GM18870 (cell line): ENCODE results near the gene MALRD1.
A peak's percentile ranks its signal among the peaks of the same experiment; 100 is the strongest.
"Not testable (repeated sequence)": the region's sequence is repeated elsewhere in the genome, so short reads cannot be mapped to it uniquely, and the experiment has no call there.

Source experiments
- ATAC-seq: cut with Tn5 transposase; IDR thresholded peaks from one replicate; pipeline ENCODE4 v1.9.1; 2021; ENCODE audit warnings: moderate library complexity; ENCODE audit not compliant: unreplicated experiment

The MALRD1 gene

DNA sequence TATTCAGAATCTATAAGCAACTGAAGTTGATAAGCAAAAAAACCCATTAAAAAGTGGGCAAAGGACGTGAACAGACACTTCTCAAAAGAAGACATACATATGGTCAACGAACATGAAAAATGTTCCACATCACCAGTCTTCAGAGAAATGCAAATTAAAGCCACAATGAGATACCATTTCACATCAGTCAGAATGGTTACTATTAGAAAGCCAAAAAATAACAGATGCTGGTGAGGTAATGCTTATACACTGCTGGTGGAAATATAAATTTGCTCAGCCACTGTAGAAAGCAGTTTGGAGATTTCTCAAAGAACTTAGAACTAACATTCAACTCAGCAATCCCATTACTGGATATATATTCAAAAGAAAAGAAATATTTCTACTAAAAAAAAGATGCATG lies 434.8 kb downstream of the MALRD1 start:
- no peak for ATAC-seq

DNA sequence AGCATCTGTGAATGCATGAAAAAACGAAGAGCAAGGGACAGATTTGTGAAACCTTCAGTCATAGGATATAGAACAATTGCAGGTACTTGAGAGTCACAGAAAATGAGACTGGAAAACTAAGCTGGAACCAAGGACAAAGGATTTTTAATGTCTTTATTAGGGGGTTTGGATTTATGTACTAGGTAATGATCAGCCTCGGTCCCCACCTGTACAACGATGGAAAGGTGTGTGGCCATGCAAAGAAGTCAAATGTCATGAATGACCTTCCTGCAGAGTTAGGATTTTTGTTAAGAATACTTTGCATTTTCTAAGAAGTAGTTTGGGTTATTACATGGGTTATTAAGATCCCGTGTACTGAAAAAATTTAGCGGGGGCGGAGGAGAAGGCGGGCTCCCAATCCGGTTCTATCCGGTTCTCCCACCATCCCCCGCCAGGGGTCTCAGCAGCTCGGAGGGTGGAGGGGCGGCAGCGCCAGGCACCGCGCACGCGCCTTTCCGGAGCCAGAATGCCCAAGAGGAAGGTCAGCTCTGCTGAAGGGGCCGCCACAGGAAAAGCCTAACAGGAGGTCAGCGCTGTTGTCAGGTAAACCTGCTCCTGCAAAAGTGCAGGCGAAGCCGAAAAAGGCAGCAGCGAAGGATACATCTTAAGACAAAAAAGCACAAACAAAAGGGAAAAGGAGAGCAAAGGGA lies 440.1 kb downstream of the MALRD1 start:
- no peak for ATAC-seq

DNA sequence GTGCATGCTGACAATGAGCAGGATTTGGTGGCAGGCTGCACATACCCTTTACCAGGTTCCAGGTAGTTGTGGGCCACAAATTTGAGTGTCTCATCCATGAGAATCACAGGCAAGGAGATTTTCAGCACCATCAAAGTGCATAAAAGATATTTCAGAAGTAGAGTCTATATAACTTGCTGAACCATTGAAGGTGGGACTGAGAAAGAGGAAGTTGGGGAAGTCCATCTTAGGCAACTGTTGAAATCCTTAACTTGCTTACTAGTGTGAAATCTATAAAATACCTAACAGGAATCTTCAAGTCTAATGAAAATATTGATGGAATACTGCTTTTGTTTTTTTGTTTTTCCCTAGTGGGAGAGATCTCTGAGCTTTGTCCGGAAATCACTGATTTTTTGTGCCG lies 442.6 kb downstream of the MALRD1 start:
- no peak for ATAC-seq

DNA sequence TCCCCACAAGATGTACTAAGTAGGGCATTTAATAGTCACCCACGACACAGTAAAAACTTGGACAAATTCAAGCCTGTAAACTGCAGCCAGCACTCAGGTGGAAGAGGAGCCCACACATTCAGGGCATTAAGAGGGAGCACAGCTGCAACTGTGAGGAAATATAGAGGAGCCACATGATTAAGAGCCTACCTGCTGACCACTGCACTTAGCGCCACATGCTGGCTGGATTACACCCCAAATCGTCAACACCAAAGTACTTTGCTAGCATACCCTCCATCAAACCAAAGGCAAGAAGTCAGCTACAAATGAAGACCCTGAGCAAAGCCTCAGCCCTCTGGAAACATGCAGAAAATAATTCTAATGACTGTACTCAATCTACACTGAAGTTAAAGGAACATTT lies 445.3 kb downstream of the MALRD1 start:
- ATAC-seq: no peak

DNA sequence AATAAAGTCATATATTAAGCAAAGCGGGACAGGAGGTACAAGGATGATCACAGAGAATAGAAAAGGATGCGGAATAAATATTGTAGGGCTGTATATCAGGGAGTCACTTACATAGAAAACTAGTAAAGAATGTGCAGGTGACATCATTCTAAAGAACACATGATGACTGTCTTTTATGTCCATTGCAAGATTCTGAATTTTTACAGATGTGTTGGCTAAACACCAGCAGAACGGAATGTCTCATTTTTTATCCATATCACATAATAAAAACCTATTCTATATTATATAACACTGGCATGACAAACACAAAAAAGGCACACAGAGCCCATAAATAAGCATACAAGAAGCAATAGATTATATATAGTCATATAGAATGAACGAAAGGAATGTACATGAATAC lies 448.4 kb downstream of the MALRD1 start:
- ATAC-seq: no peak

DNA sequence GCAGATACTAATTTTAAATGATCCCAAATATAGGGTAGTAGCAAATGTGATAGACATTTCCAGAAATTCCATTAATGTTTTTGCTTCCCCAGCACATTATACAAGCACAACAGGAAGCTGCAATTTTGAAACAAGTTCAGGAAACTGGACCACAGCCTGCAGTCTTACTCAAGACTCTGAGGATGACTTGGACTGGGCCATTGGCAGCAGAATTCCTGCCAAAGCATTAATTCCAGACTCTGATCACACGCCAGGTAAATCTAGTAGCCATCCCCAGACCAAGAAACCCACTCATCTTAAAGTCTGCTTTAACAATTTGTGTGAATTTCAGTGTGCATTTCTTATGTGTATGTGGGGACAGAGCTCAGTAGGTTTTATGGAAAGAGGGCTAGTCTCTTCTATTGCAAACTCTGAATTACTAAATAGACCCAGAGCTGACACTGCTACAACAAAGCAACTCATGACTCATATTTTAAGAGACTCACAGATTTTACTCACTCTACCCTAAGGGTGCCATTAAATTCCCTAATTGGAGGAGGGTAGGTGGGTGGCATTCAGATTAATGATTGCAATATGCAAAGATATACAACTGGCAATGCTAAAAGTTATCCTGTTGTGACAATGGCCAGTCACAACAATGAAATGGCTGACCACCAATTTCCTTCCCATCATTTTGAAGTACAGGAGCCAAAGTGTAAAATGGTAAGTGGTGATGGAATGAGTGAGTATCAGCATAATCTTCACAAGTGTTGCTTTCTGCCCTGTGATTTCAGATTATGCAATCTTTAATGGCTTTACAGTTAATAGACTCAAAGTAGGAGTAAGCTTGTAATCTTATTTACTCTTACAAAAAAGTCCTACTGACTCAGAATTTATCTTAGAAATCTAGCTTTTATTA lies 450.0 kb downstream of the MALRD1 start:
- no peak for ATAC-seq

DNA sequence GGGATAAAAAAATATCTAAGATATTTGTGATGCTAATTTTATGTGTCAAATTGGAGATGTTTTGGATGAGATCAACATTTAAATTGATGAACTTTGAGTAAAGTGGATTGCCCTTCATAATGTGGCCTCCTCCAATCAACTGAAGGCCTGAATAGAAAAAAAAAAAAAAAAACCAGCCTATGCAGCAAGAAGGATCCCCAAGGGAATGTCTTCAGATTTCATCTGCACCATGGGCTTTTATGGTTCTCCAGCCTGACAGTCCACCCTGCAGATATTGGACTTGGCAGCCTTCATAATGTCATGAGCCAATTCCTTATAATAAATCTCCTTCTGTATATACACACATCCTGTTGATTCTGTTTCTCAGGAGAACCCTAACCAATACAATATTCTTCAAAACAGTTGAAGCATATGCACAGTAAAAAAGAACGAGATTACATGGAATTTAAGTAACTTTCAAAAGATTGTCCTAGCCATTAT lies 450.7 kb downstream of the MALRD1 start:
- ATAC-seq: no peak

DNA sequence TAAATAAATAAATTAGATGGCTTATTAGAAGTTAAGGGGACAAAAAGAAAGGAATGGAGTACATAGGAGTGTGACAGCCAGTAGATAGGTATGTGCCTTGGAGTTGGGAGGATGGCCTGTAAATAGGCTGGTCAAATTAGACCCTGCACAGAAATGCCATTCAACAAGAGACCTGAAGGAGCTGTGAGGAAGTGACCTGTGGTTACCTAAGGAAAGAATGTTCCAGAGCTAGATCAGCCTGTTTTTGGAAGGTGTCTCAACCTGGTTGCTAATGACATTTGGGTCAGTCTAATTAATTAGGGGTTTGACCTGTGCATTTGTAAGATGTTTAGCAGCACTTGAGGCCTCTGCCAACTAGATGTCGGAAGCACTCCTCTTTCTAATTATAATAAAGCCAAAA lies 452.4 kb downstream of the MALRD1 start:
- no peak for ATAC-seq

DNA sequence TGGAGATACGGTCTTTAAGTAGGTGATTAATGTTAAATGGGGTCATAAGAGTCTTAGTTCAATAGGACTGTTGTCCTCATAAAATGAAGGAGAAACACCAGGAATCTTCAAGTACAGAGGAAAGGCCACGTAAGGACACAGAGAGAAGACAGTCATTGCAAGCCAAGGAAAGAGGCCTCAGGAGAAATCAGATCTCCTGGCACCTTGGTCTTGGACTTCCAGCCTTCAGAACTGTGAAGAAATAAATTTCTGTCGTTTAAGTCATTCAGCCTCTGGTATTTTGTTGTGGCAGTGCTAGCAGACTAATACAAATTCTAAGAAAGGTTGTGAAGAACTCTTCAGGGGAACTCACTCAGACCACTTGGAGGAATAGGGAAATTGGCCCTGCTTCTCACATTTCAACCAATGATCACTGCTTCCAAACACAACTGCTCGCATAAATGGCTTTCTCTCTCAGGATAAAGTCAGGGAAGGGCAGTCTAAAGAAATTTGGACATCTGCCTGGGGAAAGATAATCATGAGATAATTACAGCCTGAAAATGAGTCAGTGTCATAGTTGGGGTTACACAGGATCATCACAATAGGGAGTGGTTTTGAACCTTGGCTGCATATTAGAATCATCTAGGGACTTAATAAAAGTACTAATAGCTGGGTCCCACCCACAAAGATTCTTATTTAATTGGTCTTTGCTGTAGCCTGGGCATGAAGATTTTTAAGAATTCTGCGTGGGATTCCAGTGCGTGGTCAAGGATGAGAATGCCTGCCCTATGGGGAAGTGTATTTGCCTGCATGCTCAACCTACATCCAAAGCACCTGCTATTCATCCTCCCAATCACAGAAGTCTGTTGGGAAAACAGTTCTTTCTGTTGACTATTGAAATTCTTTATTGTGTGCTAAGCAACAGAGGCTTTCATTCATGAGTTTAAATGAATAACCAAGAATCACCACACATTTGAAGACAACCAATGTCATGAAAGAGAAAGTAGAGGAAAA lies 457.0 kb downstream of the MALRD1 start:
- no peak for ATAC-seq

DNA sequence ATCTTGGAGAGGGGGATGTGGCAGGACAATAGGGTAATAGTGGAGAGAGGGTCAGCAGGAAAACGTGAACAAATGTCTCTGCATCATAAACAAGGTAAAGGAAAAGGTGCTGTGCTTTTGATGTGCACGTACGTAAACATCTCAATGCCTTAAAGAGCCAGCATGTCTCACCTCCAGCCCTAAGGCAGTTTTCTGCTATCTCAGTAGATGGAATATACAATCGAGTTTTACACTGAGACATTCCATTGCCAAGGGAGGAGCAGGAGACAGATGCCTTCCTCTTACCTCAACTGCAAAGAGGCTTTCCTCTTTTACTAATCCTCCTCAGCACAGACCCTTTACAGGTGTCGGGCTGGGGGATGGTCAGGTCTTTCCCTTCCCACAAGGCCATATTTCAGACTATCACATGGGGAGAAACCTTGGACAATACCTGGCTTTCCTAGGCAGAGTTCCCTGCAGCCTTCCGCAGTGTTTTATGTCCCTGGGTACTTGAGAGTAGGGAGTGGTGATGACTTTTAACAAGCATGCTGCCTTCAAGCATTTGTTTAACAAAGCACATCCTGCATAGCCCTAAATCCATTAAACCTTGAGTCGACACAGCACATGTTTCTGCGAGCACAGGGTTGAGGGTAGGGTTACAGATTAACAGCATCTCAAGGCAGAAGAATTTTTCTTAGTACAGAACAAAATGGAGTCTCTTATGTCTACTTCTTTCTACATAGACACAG lies 461.6 kb downstream of the MALRD1 start:
- ATAC-seq: not testable (repeated sequence)

DNA sequence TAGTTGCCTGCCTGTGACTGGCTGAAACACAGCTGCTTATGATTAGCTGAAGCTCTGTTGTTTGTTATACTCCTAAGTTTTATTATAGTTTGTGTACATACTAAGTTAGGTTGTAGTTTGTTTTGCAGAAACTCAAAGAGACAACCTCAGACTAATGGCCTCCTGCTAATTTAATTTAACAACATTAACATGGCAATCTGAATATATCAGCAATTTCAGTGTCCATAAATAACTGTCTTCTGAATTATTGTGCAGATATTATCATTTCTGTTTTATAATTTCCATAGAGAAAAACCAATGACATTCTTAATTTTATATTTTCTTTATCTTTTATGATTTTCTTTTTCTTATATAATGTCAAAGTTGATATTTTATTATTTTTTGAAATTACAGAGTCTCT lies 469.5 kb downstream of the MALRD1 start:
- no peak for ATAC-seq

DNA sequence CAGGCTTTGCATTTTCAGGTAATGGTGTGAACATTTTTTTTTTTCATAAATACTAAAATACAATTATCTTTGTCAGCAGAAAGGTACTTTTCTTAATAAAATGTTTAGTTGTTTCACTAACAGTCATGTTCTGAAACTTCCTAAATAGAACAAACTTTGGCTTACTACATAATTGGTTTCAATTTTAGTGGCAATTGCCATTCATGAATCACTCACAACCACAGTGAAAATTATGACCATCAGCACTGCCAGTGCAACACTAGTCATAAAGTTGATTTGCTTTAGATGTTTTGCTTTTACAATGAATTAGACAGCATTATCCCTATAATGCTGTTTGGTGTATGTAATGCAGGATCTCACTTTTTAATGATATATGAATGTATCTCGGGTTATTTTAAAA lies 470.0 kb downstream of the MALRD1 start:
- ATAC-seq: peak; percentile 55

DNA sequence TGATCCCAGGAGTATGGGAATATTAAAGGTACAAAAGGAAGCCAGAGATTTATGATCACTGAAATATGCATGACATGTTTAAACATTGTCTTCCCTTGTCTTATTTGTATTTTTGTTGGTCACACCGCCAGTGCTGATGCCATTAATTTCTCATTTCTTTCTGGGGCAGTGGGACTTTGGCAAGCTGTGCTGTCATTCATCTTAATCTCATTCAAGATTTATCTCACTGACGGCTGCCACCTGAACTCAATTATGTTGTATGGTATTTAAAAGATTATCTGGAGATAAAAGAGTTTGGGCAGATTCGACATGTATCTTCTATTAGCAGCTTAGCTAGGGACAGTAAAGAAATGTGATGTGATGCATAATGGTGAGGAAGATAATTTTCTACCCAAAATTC lies 482.7 kb downstream of the MALRD1 start:
- ATAC-seq: no peak

DNA sequence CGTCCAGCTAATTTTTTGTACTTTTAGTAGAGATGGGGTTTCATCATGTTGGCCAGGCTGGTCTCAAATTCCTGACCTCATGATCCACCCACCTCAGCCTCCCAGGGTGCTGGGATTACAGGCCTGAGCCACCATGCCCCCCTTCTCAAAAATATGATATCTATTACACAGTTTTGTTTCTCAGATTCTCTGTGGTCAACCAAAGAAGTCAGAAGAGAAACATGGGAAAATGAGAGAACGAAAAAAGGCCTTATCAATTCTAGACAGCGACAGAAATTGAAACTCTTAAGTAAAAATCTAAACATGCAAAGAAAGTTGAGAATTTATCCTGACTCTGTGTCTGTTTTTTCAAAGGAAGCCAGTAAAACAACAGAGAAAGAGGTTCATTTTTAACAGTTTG lies 483.8 kb downstream of the MALRD1 start:
- no peak for ATAC-seq

DNA sequence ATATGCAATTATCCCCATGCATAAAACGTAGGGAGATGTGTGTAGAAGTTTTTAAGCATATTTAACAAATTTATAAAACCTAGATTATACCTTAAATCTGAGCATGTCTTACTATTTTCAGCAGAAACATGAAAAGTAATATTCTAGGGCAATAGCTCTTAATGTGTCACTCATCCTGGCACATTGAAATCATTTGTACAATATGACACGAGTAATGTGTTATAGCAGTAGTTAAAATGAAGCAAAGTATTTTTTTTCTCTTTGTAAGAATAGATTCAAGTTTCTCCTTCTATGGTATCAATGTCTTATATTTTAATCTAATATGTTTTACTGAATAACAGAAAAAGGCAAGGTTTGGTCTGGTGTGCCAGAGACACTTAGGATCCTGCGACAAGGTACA lies 492.7 kb downstream of the MALRD1 start:
- no peak for ATAC-seq

DNA sequence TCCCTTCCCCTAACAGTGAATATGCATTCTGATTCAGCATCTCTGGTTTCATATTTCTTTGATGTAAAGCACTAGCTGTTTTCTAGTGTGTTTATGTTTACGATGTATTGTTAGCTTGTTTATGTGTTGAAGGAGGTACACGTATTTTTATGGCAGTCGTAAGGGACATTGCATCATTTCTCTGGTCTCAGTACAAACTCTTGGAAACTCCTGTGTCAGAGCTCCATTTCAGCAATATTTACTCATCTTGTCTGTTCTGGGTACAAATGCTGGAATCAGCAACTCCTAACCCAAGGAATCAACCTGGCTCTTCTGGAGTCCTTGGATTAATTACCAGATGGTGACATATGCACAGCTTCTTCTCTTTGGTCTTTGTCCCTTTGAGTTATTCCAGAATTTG lies 497.6 kb downstream of the MALRD1 start:
- ATAC-seq: no peak

DNA sequence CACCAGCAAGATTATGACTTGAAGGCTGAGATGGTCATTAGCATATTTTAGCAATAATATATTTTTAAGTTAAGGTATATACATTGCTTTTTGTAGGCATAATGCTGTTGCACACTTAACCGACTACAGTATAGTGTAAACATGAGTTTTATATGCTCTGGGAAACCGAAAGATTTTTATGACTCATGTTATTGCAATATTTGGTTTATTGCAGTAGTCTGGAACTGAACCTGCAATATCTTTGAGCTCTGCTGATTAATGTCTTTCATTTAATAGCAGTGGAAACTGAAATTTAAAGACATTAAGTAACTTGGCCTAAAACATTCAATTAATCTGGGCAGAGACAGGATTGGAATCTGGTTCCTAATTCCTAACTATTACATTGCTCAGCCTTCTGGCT lies 500.9 kb downstream of the MALRD1 start:
- no peak for ATAC-seq

DNA sequence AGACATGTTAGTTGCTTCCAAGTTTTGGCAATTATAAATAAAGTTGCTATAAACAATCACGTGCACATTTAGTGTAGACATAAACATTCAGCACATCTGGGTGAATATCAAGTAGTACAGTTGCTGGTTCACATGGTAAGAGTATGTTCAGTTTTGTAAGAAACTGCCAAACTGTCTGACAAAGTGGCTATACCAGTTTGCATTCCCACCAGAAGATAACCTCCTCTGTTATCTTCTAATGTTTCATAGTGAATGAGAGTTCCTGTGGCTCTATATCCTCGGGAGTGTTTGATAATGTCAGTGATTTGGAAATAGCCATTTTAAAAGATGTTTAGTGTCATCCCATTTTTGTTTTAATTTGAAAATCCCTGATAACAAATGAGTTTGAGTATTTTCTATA lies 508.1 kb downstream of the MALRD1 start:
- ATAC-seq: no peak

DNA sequence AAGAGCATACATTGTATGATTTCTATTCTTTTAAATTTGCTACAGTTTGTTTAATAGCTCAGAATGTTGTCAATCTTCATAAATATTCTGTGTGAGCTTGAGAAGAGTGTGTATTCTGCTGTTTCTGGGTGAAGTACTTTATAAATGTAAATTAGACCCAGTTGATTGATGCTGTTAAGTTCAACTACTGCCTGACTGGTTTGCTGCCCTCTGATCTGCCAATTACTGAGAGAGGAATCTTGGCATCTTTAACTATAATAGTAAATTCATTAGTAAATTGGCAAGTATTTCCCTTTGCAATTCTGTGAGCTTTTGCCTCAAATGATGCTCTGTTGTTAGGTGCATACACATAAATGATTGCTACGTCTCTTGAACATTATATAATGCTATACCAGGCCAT lies 512.6 kb downstream of the MALRD1 start:
- ATAC-seq: no peak

DNA sequence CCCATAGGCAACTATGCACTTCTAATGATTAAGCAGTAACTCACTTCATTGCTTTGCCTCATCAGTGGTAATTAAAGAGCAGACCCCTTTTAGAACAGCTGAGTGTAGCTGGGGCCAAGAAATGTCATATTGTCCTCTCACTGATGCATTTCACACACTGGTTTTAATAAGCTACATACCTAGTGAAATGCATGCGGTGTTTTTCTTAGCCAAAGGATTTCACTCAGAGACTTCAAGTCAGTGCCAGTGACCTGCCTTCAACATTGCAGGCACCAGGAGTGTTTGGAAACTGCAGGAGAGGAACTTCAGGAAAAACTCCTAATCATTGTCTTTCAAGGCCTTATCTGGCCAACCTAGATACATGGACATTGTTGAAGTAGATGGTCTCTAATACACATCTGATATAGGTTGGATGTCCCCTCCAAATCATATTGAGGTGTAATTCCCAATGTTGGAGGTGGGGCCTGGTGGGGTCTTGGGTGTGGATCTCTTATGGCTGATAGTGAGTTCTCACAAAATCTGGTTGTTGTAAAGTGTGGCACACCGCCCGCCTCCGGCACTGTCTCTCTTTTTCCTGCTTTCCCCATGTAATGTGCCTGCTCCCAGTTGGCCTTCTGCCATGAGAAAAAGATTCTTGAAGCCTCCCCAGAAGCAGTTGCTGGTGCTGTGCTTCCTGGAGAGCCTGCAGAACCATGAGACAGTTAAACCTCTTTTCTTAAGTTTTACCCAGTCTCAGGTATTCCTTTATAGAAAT lies 515.0 kb downstream of the MALRD1 start:
- ATAC-seq: no peak
